Measurements from ENCODE around the gene DNAJB11.
"Not testable (repeated sequence)": the region's sequence is repeated elsewhere in the genome, so short reads cannot be mapped to it uniquely, and the experiment has no call there.

DNAJB11 gene

GRCh38 chr3:186619787-186620212 is 49.3 kb downstream of the DNAJB11 start:
- DNase-seq: no peak

- no peak for DNase-seq
These were observed 49.9 kb downstream of the DNAJB11 start for GRCh38 chr3:186620213-186621092.

- no peak for DNase-seq
These were observed 51.6 kb downstream of the DNAJB11 start for GRCh38 chr3:186621894-186622650.

- DNase-seq: no peak
These were observed 52.3 kb downstream of the DNAJB11 start for GRCh38 chr3:186622651-186623310.

- no peak for DNase-seq
These were observed 54.1 kb downstream of the DNAJB11 start for GRCh38 chr3:186624598-186624997.

GRCh38 chr3:186625600-186626042 is 55.1 kb downstream of the DNAJB11 start:
- DNase-seq: no peak

- no peak for DNase-seq
These were observed 55.8 kb downstream of the DNAJB11 start for GRCh38 chr3:186626254-186626847.

GRCh38 chr3:186627852-186628414 is 57.4 kb downstream of the DNAJB11 start:
- DNase-seq: no peak

- no peak for DNase-seq
These were observed 58.2 kb downstream of the DNAJB11 start for GRCh38 chr3:186628756-186629155.

- no peak for DNase-seq
These were observed 60.6 kb downstream of the DNAJB11 start for GRCh38 chr3:186630950-186631641.

GRCh38 chr3:186633481-186633880 is 63.0 kb downstream of the DNAJB11 start:
- no peak for DNase-seq

GRCh38 chr3:186634207-186634606 is 63.7 kb downstream of the DNAJB11 start:
- not testable (repeated sequence) for DNase-seq
